HCT116 (cell line): ENCODE measurements around the gene SLC9A9. TPM values are rescaled to one million over a fixed set of nuclear protein-coding genes. Genes with fewer than 3 reads are reported as not detected.

Experiments
- ATAC-seq: fragments of 200-7000 bp; cut with Tn5 transposase; 2 replicates; pipeline ENCODE4 v1.9.1; 2020; ENCODE audit warnings: mild to moderate bottlenecking, moderate library complexity
- BruUV-seq: library from RNA; stranded (reverse); fragments of 400-500 nt; replicated peaks from 2 replicates; lab custom pipeline; 2021; lab: Mats Ljungman, UMichigan
- CTCF ChIA-PET: fragments of 300-600 bp; sonication (Branson Sonifier 250); formaldehyde crosslinking; loops from one replicate; lab custom pipeline; 2021; ENCODE audit warnings: antibody characterized with exemption; lab: Charles Lee
- POLR2A ChIA-PET: fragments of 300-600, 350-600 bp; sonication (Branson Sonifier 250); formaldehyde crosslinking; loops from one replicate; lab custom pipeline; 2021; ENCODE audit warnings: antibody characterized with exemption; lab: Charles Lee
- RAD21 ChIA-PET, 2 experiments: fragments of 300-600 bp; sonication (Branson Sonifier 250); formaldehyde crosslinking; loops; one replicate each; lab custom pipeline; 2023; ENCODE audit warnings: low total read pairs in 2 of 2; ENCODE audit not compliant: uncharacterized antibody in 2 of 2, unreplicated experiment in 2 of 2, low non-redundant PET in 1 of 2; lab: Charles Lee
- DNase-seq: peaks from one replicate; pipeline ENCODE4 v3.0.0-alpha.2; 2010; ENCODE audit warnings: low read depth, low spot score
- H2AFZ ChIP-seq: fragments of 200-600 bp; shearing (Covaris generic), sonication (generic); 2 replicates; pipeline ENCODE4 v1.6.1; 2017; ENCODE audit warnings: low read depth, mixed run types, mixed read lengths, antibody characterized with exemption, low read length; ENCODE audit not compliant: poor library complexity, severe bottlenecking
- H3K27ac ChIP-seq: 2 replicates; pipeline ENCODE4 v1.5.1; 2012; ENCODE audit warnings: low read depth, low read length
- H3K27me3 ChIP-seq: fragments of 200-600 bp; sonication (generic); 2 replicates; pipeline ENCODE4 v1.6.1; 2016; ENCODE audit warnings: mixed run types, low read length, mixed read lengths; ENCODE audit not compliant: insufficient read depth
- H3K36me3 ChIP-seq, 2 experiments: fragments of 200-500 bp in 1 of 2; fragments of 200-600 bp in 1 of 2; sonication (Bioruptor generic) in 1 of 2; sonication (generic) in 1 of 2; 2 replicates each; pipeline versions ENCODE4 v1.5.1 to v1.6.1; 2014 to 2016; ENCODE audit warnings: low read length in 2 of 2, inconsistent platforms in 1 of 2, mixed read lengths in 1 of 2, mixed run types in 1 of 2; ENCODE audit not compliant: insufficient read depth in 2 of 2, control insufficient read depth in 1 of 2
- H3K4me1 ChIP-seq, 2 experiments: fragments of 200-600 bp in 1 of 2; sonication (generic) in 1 of 2; 2 replicates each; pipeline versions ENCODE4 v1.5.1 to v1.6.1; 2012 to 2017; ENCODE audit warnings: low read length in 2 of 2, inconsistent platforms in 1 of 2, mild to moderate bottlenecking in 1 of 2, mixed read lengths in 1 of 2, mixed run types in 1 of 2, moderate library complexity in 1 of 2; ENCODE audit not compliant: insufficient read depth in 2 of 2, control insufficient read depth in 1 of 2
- H3K4me2 ChIP-seq: fragments of 200-600 bp; sonication (generic); 2 replicates; pipeline ENCODE4 v1.6.1; 2017; ENCODE audit warnings: mixed run types, low read length, mixed read lengths
- H3K4me3 ChIP-seq, 2 experiments: fragments of 200-600 bp in 1 of 2; sonication (generic) in 1 of 2; replicated peaks in 1 of 2; 2 replicates each; pipeline ENCODE4 v1.5.1; 2011 to 2016; ENCODE audit warnings: low read length in 2 of 2, control low read depth in 1 of 2, low read depth in 1 of 2, mild to moderate bottlenecking in 1 of 2, mixed read lengths in 1 of 2, mixed run types in 1 of 2
- H3K79me2 ChIP-seq: fragments of 200-600 bp; sonication (generic); 2 replicates; pipeline ENCODE4 v1.6.1; 2017; ENCODE audit warnings: mild to moderate bottlenecking, mixed run types, low read length, moderate library complexity, mixed read lengths; ENCODE audit not compliant: insufficient read depth
- H3K9ac ChIP-seq: fragments of 200-600 bp; sonication (generic); 2 replicates; pipeline ENCODE4 v1.6.1; 2016; ENCODE audit warnings: low read length, mixed read lengths
- H3K9me2 ChIP-seq: fragments of 200-600 bp; sonication (generic), shearing (Covaris generic); 2 replicates; pipeline ENCODE4 v1.6.1; 2017; ENCODE audit warnings: mixed run types, mild to moderate bottlenecking, moderate library complexity; ENCODE audit not compliant: insufficient read depth
- H3K9me3 ChIP-seq, 2 experiments: fragments of 200-500 bp in 1 of 2; fragments of 200-600 bp in 1 of 2; sonication (Bioruptor generic) in 1 of 2; sonication (generic) in 1 of 2; 2 replicates each; pipeline ENCODE4 v1.6.1; 2014 to 2017; ENCODE audit warnings: low read length in 2 of 2, mixed read lengths in 2 of 2, inconsistent platforms in 1 of 2, low read depth in 1 of 2, mild to moderate bottlenecking in 1 of 2, mixed run types in 1 of 2, moderate library complexity in 1 of 2; ENCODE audit not compliant: control insufficient read depth in 1 of 2, insufficient read depth in 1 of 2
- H4K20me1 ChIP-seq: fragments of 200-600 bp; sonication (generic), shearing (Covaris generic); 2 replicates; pipeline ENCODE4 v1.6.1; 2017; ENCODE audit warnings: mixed run types, mild to moderate bottlenecking, moderate library complexity; ENCODE audit not compliant: insufficient read depth
- CEBPB ChIP-seq: IDR thresholded peaks from 2 replicates; pipeline ENCODE4 v1.6.1; 2012; ENCODE audit warnings: low read depth
- CTCF ChIP-seq, 3 experiments: fragments of 200-600 bp in 1 of 3; sonication (generic) in 1 of 3; IDR thresholded peaks in 2 of 3; conservative IDR thresholded peaks in 1 of 3; 2 replicates each; pipeline ENCODE4 v1.5.1; 2012 to 2017; ENCODE audit warnings: low read depth in 2 of 3, low read length in 2 of 3, antibody characterized with exemption in 1 of 3, borderline replicate concordance in 1 of 3, control low read depth in 1 of 3, mild to moderate bottlenecking in 1 of 3, mixed read lengths in 1 of 3, mixed run types in 1 of 3, moderate library complexity in 1 of 3; ENCODE audit not compliant: insufficient read depth in 1 of 3
- ELF1 ChIP-seq: IDR thresholded peaks from 2 replicates; pipeline ENCODE4 v1.6.1; 2012; ENCODE audit warnings: low read depth, borderline replicate concordance
- FOSL1 ChIP-seq: IDR thresholded peaks from 2 replicates; pipeline ENCODE4 v1.6.1; 2012; ENCODE audit warnings: low read depth
- JUND ChIP-seq: IDR thresholded peaks from 2 replicates; pipeline ENCODE4 v1.6.1; 2012
- POLR2A ChIP-seq: IDR thresholded peaks from 2 replicates; pipeline ENCODE4 v1.7.0; 2011; ENCODE audit warnings: borderline replicate concordance; ENCODE audit not compliant: insufficient read depth, insufficient read length; ENCODE audit errors: extremely low read depth
- RAD21 ChIP-seq: IDR thresholded peaks from 2 replicates; pipeline ENCODE4 v1.6.1; 2012; ENCODE audit warnings: low read depth, mild to moderate bottlenecking
- SP1 ChIP-seq: IDR thresholded peaks from 2 replicates; pipeline ENCODE4 v1.6.1; 2012; ENCODE audit warnings: low read depth
- TCF7L2 ChIP-seq: IDR thresholded peaks from 2 replicates; pipeline ENCODE4 v1.7.0; 2011; ENCODE audit warnings: borderline replicate concordance, inconsistent platforms; ENCODE audit not compliant: insufficient read depth, insufficient read length; ENCODE audit errors: extremely low read depth
- YY1 ChIP-seq: IDR thresholded peaks from 2 replicates; pipeline ENCODE4 v1.6.1; 2011; ENCODE audit warnings: low read length, low read depth, moderate library complexity, mild to moderate bottlenecking; ENCODE audit not compliant: insufficient replicate concordance; ENCODE audit errors: extremely low read depth
- ZFX ChIP-seq: fragments of 450-650 bp; IDR thresholded peaks from 2 replicates; pipeline ENCODE4 v1.6.1; 2017
- intact Hi-C: fragments of 100-400 bp; cut with micrococcal nuclease; formaldehyde crosslinking; loops from 2 replicates; pipeline ENCODE4 v1.10.0; 2022
- total RNA-seq: library from RNA; stranded (reverse); gene quantifications from one replicate; pipeline ENCODE4 v1.2.1, GENCODE V29; 2021; ENCODE audit not compliant: unreplicated experiment
- TF ChIP-seq, protein P1 (sequence below): IDR thresholded peaks from 2 replicates; pipeline ENCODE4 v1.6.1; 2012
- TF ChIP-seq, protein P2 (sequence below): IDR thresholded peaks from 2 replicates; pipeline ENCODE4 v1.6.1; 2012; ENCODE audit warnings: low read depth
- TF ChIP-seq, protein P3 (sequence below): IDR thresholded peaks from 2 replicates; pipeline ENCODE4 v1.6.1; 2012

The SLC9A9 gene
- total RNA-seq, 1 experiment from 2014 or later: 0.20 TPM

- H3K4me2 ChIP-seq: no peak overlapping the region
- ChIA-PET POLR2A (interaction anchor here (1.7 kb wide), 1 partner anchor 76 kb away, joined by 4 read pairs; the partner anchor contains the start of gene DIPK2A), CTCF (interaction anchor here (0.7 to 1.4 kb wide), 4 partner anchors 10 to 1872 kb away, joined by 3 to 4 read pairs (median 4); partner anchors contain the start of gene DIPK2A), RAD21 (no interaction called here)
- DNase-seq (no peak), ATAC-seq (0 out of 2 replicates have a peak, but pooled peaks have one; percentile 30)
- TF ChIP-seq YY1 (no peak), RAD21 (peak; percentile 56), CTCF (IDR thresholded peaks at IDR 0.05 in 2 of 3, conservative IDR thresholded peaks at IDR 0.05 in 1 of 3; ENCODE audit: borderline replicate concordance in 1 of 3, insufficient read depth in 1 of 3, low read depth in 2 of 3, low read length in 2 of 3) (peak in 2 of 3 experiments; percentile 28 to 39; a peak in 3 of 6 replicates)
- TF ChIP-seq, protein P1, sequence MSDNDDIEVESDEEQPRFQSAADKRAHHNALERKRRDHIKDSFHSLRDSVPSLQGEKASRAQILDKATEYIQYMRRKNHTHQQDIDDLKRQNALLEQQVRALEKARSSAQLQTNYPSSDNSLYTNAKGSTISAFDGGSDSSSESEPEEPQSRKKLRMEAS: no peak
- H3K27me3 ChIP-seq: no peaks in the 10 kb centered on the region
- no peak overlapping the region for H3K9ac ChIP-seq
- no peaks in the 10 kb centered on the region for H3K79me2 ChIP-seq
- no peaks in the 10 kb centered on the region for H3K4me1 ChIP-seq
- H2AFZ ChIP-seq: no peak overlapping the region
- intact Hi-C loops: loop anchor here (5.0 kb wide), 3 partner anchors 56 to 1871 kb away; no protein-coding TSS in a partner anchor
- H3K36me3 ChIP-seq: no peaks in the 10 kb centered on the region
- no peak overlapping the region for H3K4me3 ChIP-seq
- no peaks in the 10 kb centered on the region for H3K9me3 ChIP-seq
- no TSS peak for BruUV-seq
- H3K9me2 ChIP-seq: no peaks in the 10 kb centered on the region
- no peak overlapping the region for H3K27ac ChIP-seq
- no peaks in the 10 kb centered on the region for H4K20me1 ChIP-seq
Measured at GRCh38 chr3:143895805-143896204, 47.5 kb upstream of the SLC9A9 start.

DNA sequence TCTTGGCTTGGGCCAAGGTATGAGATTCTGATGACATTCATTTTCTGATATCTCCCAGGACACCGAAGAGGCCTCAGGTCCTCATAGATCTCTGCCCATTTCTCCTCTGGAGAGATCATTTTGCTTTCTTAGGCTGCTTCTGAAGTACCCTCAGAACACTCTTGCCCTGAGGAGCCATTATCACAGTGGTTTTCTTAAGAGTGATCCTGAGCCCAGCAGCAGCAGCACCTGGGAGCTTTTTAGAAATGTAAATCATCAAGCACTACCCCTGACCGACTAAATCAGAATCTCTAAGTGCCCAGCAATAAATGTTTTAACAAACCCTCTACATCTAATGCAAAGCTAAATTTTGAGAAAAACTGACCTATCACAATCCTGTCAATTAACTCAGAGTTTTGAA is 40.6 kb upstream of the SLC9A9 start:
- DNase-seq (no peak), ATAC-seq (no peak)
- no peaks in the 10 kb centered on the region for H3K9me3 ChIP-seq
- H3K27me3 ChIP-seq: no peaks in the 10 kb centered on the region
- CTCF ChIA-PET: no interaction called here
- no peaks in the 10 kb centered on the region for H3K79me2 ChIP-seq
- no peak overlapping the region for H3K27ac ChIP-seq
- POLR2A ChIA-PET: no interaction called here
- RAD21 ChIA-PET: no interaction called here
- H3K4me2 ChIP-seq: no peak overlapping the region
- no peaks in the 10 kb centered on the region for H3K36me3 ChIP-seq
- no peaks in the 10 kb centered on the region for H4K20me1 ChIP-seq
- no TSS peak for BruUV-seq
- no peaks in the 10 kb centered on the region for H3K9me2 ChIP-seq
- no peak overlapping the region for H3K9ac ChIP-seq
- intact Hi-C loops: no loop called here
- H3K4me1 ChIP-seq: no peaks in the 10 kb centered on the region
- no peak overlapping the region for H2AFZ ChIP-seq
- H3K4me3 ChIP-seq: no peak overlapping the region
- TF ChIP-seq, protein P2, sequence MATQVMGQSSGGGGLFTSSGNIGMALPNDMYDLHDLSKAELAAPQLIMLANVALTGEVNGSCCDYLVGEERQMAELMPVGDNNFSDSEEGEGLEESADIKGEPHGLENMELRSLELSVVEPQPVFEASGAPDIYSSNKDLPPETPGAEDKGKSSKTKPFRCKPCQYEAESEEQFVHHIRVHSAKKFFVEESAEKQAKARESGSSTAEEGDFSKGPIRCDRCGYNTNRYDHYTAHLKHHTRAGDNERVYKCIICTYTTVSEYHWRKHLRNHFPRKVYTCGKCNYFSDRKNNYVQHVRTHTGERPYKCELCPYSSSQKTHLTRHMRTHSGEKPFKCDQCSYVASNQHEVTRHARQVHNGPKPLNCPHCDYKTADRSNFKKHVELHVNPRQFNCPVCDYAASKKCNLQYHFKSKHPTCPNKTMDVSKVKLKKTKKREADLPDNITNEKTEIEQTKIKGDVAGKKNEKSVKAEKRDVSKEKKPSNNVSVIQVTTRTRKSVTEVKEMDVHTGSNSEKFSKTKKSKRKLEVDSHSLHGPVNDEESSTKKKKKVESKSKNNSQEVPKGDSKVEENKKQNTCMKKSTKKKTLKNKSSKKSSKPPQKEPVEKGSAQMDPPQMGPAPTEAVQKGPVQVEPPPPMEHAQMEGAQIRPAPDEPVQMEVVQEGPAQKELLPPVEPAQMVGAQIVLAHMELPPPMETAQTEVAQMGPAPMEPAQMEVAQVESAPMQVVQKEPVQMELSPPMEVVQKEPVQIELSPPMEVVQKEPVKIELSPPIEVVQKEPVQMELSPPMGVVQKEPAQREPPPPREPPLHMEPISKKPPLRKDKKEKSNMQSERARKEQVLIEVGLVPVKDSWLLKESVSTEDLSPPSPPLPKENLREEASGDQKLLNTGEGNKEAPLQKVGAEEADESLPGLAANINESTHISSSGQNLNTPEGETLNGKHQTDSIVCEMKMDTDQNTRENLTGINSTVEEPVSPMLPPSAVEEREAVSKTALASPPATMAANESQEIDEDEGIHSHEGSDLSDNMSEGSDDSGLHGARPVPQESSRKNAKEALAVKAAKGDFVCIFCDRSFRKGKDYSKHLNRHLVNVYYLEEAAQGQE: no peak
- TF ChIP-seq RAD21: no peak
- TF ChIP-seq, protein P3, sequence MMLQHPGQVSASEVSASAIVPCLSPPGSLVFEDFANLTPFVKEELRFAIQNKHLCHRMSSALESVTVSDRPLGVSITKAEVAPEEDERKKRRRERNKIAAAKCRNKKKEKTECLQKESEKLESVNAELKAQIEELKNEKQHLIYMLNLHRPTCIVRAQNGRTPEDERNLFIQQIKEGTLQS: no peak
- TF ChIP-seq, protein P1: no peak
- TF ChIP-seq CEBPB: no peak
- no peak for TF ChIP-seq TCF7L2
- TF ChIP-seq ELF1: no peak
- no peak for TF ChIP-seq POLR2A
- TF ChIP-seq ZFX: no peak
- TF ChIP-seq JUND: no peak
- TF ChIP-seq SP1: no peak
- no peak for TF ChIP-seq FOSL1
